SK-N-MC (cell line): ENCODE measurements around the gene CDC26.

Experiments used
- EZH2 ChIP-seq: fragments of 200-600 bp; sonication (generic); IDR thresholded peaks from one replicate; pipeline ENCODE4 v1.6.1; 2017; ENCODE audit warnings: antibody characterized with exemption
- FOXP2 ChIP-seq: optimal IDR thresholded peaks from 2 replicates; pipeline ENCODE3; 2011; ENCODE audit warnings: mild to moderate bottlenecking, moderate library complexity; ENCODE audit not compliant: insufficient read depth; ENCODE audit errors: extremely low read length, control extremely low read depth
- POLR2AphosphoS5 ChIP-seq: IDR thresholded peaks from 2 replicates; pipeline ENCODE4 v1.6.1; 2012; ENCODE audit warnings: mild to moderate bottlenecking, low read depth, low read length, borderline replicate concordance

DNA sequence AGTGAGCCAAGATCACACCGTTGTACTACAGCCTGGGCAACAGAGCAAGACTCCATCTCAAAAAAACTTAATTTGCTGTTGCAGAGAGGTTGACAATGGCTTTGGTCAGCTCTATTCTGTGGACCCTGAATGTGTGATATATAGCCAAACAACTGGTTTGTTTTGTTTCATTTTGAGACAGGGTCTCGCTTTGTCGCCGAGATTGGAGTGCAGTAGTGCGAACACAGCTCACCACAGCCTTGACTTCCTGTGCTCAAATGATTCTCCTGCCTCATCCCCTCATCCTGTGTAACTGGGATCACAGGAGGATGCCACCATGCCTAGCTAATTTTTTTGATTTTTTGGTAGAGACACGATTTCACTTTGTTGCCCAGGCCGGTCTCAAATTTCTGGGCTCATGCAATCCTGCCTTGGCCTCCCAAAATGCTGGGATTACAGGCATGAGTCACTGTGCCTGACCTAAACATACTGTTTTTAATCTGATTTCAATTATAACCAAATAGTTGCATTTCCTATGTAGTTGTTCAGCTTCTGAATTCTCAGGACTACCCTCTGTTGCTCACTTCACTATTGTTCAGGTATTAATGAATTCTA is 18.0 kb upstream of the CDC26 start:
- TF ChIP-seq POLR2AphosphoS5 (no peak), EZH2 (no peak), FOXP2 (no peak)
